Neural progenitor cell (in vitro differentiated cells): ENCODE measurements around the gene SLC44A2.

Source experiments
- EZH2 ChIP-seq: fragments of 200-600 bp; sonication (generic); IDR thresholded peaks from 2 replicates; pipeline ENCODE4 v1.6.1; 2017; ENCODE audit warnings: antibody characterized with exemption, mild to moderate bottlenecking, moderate library complexity
- TF ChIP-seq, protein P1 (sequence below): fragments of 200-600 bp; sonication (generic); IDR thresholded peaks from 2 replicates; pipeline ENCODE4 v1.5.1; 2017; ENCODE audit warnings: antibody characterized with exemption, mild to moderate bottlenecking

- TF ChIP-seq, protein P1, sequence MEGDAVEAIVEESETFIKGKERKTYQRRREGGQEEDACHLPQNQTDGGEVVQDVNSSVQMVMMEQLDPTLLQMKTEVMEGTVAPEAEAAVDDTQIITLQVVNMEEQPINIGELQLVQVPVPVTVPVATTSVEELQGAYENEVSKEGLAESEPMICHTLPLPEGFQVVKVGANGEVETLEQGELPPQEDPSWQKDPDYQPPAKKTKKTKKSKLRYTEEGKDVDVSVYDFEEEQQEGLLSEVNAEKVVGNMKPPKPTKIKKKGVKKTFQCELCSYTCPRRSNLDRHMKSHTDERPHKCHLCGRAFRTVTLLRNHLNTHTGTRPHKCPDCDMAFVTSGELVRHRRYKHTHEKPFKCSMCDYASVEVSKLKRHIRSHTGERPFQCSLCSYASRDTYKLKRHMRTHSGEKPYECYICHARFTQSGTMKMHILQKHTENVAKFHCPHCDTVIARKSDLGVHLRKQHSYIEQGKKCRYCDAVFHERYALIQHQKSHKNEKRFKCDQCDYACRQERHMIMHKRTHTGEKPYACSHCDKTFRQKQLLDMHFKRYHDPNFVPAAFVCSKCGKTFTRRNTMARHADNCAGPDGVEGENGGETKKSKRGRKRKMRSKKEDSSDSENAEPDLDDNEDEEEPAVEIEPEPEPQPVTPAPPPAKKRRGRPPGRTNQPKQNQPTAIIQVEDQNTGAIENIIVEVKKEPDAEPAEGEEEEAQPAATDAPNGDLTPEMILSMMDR = no peak
- TF ChIP-seq EZH2 = no peak
Observed at GRCh38 chr19:10615429-10616023, 9.8 kb upstream of the SLC44A2 start.
